HepG2 (cell line): ENCODE results near the gene BRINP1.

Experiments used
- RBFOX2 ChIP-seq: fragments of 200-400 bp; formaldehyde crosslinking; IDR thresholded peaks from 2 replicates; pipeline ENCODE4 v1.6.1; 2017; ENCODE audit warnings: low read depth, mild to moderate bottlenecking, low read length
- ZBTB26 ChIP-seq: IDR thresholded peaks from 2 replicates; pipeline ENCODE4 v1.6.1; 2016; ENCODE audit warnings: missing compliant biosample characterization, missing genetic modification reagents, borderline replicate concordance

- TF ChIP-seq ZBTB26 (no peak), RBFOX2 (no peak)
These were observed 105.1 kb downstream of the BRINP1 start for GRCh38 chr9:119264165-119264564.
